H9 (cell line): ENCODE data around the gene TXNRD1. TPM values are rescaled to one million over a fixed set of nuclear protein-coding genes. Genes with fewer than 3 reads are reported as not detected.

Source experiments
- DNase-seq: peaks from one replicate; pipeline ENCODE4 v3.0.0-alpha.2; 2017
- H2AFZ ChIP-seq: one replicate; pipeline ENCODE4 v1.6.1; 2013; ENCODE audit warnings: mild to moderate bottlenecking, low read length, control low read depth, moderate library complexity
- H2AK5ac ChIP-seq: 2 replicates; pipeline ENCODE4 v1.6.1; 2013; ENCODE audit warnings: low read length, control low read depth, mixed read lengths; ENCODE audit not compliant: insufficient read length
- H2BK120ac ChIP-seq: one replicate; pipeline ENCODE4 v1.6.1; 2013; ENCODE audit warnings: low read depth, mild to moderate bottlenecking, low read length, control low read depth, inconsistent platforms; ENCODE audit not compliant: poor library complexity, severe bottlenecking
- H2BK12ac ChIP-seq: 2 replicates; pipeline ENCODE4 v1.6.1; 2013; ENCODE audit warnings: low read length, control low read depth, mixed read lengths, low read depth; ENCODE audit not compliant: insufficient read length
- H2BK15ac ChIP-seq: 2 replicates; pipeline ENCODE4 v1.6.1; 2013; ENCODE audit warnings: low read depth, low read length, control low read depth
- H2BK20ac ChIP-seq: one replicate; pipeline ENCODE4 v1.6.1; 2013; ENCODE audit warnings: low read depth, mild to moderate bottlenecking, low read length, control low read depth, inconsistent platforms; ENCODE audit not compliant: poor library complexity, severe bottlenecking
- H2BK5ac ChIP-seq: 2 replicates; pipeline ENCODE4 v1.6.1; 2013; ENCODE audit warnings: low read length, control low read depth, mixed read lengths; ENCODE audit not compliant: insufficient read length
- H3K14ac ChIP-seq: 2 replicates; pipeline ENCODE4 v1.6.1; 2013; ENCODE audit warnings: low read length, control low read depth; ENCODE audit not compliant: insufficient read depth
- H3K18ac ChIP-seq: 2 replicates; pipeline ENCODE4 v1.6.1; 2013; ENCODE audit warnings: low read depth, mild to moderate bottlenecking, mixed read lengths, low read length, control low read depth; ENCODE audit not compliant: insufficient read length
- H3K23ac ChIP-seq: 2 replicates; pipeline ENCODE4 v1.6.1; 2013; ENCODE audit warnings: low read length, control low read depth, mixed read lengths, low read depth; ENCODE audit not compliant: insufficient read length
- H3K23me2 ChIP-seq: 2 replicates; pipeline ENCODE4 v1.6.1; 2013; ENCODE audit warnings: low read depth, mild to moderate bottlenecking, mixed read lengths, low read length, control low read depth; ENCODE audit not compliant: insufficient read length, poor library complexity, severe bottlenecking
- H3K27ac ChIP-seq: 2 replicates; pipeline ENCODE4 v1.5.1; 2013; ENCODE audit warnings: low read length, control low read depth, mixed read lengths, low read depth; ENCODE audit not compliant: insufficient read length
- H3K27me3 ChIP-seq: 2 replicates; pipeline ENCODE4 v1.6.1; 2013; ENCODE audit warnings: low read length, control low read depth, inconsistent platforms; ENCODE audit not compliant: insufficient read depth
- H3K4ac ChIP-seq: 2 replicates; pipeline ENCODE4 v1.6.1; 2013; ENCODE audit warnings: low read depth, mild to moderate bottlenecking, control low read depth, inconsistent platforms, low read length, moderate library complexity
- H3K4me1 ChIP-seq: 2 replicates; pipeline ENCODE4 v1.6.1; 2013; ENCODE audit warnings: low read length, control low read depth, inconsistent platforms; ENCODE audit not compliant: insufficient read depth
- H3K4me2 ChIP-seq: 2 replicates; pipeline ENCODE4 v1.6.1; 2013; ENCODE audit warnings: low read length, control low read depth, mixed read lengths; ENCODE audit not compliant: insufficient read length, insufficient read depth
- H3K56ac ChIP-seq: 2 replicates; pipeline ENCODE4 v1.6.1; 2013; ENCODE audit warnings: low read depth, mild to moderate bottlenecking, mixed read lengths, low read length, control low read depth; ENCODE audit not compliant: insufficient read length
- H3K79me1 ChIP-seq: 2 replicates; pipeline ENCODE4 v1.6.1; 2013; ENCODE audit warnings: low read depth, mild to moderate bottlenecking, moderate library complexity, low read length, control low read depth, inconsistent platforms; ENCODE audit not compliant: insufficient read depth, poor library complexity, severe bottlenecking
- H3K79me2 ChIP-seq: 2 replicates; pipeline ENCODE4 v1.6.1; 2013; ENCODE audit warnings: low read length, control low read depth, inconsistent platforms; ENCODE audit not compliant: insufficient read depth
- H3K9ac ChIP-seq: 2 replicates; pipeline ENCODE4 v1.6.1; 2013; ENCODE audit warnings: low read length, control low read depth, mixed read lengths; ENCODE audit not compliant: insufficient read length; ENCODE audit errors: extremely low read depth
- H3K9me3 ChIP-seq: one replicate; pipeline ENCODE4 v1.6.1; 2013; ENCODE audit warnings: low read depth, low read length, inconsistent platforms; ENCODE audit not compliant: control insufficient read depth
- H3T11ph ChIP-seq: one replicate; pipeline ENCODE4 v1.6.1; 2013; ENCODE audit warnings: mild to moderate bottlenecking, low read length, control low read depth, inconsistent platforms
- H4K20me1 ChIP-seq: one replicate; pipeline ENCODE4 v1.6.1; 2013; ENCODE audit not compliant: control insufficient read depth, insufficient read length, insufficient read depth
- H4K5ac ChIP-seq: 2 replicates; pipeline ENCODE4 v1.6.1; 2013; ENCODE audit warnings: low read depth, mild to moderate bottlenecking, mixed read lengths, low read length, control low read depth; ENCODE audit not compliant: insufficient read length
- H4K8ac ChIP-seq: replicated peaks from 2 replicates; pipeline ENCODE4 v1.6.1; 2013; ENCODE audit warnings: low read length, control low read depth, mixed read lengths, low read depth; ENCODE audit not compliant: insufficient read length
- H4K91ac ChIP-seq: 2 replicates; pipeline ENCODE4 v1.6.1; 2013; ENCODE audit warnings: low read depth, mild to moderate bottlenecking, moderate library complexity, mixed read lengths, low read length, control low read depth; ENCODE audit not compliant: insufficient read length
- H3K27ac Mint-ChIP-seq, 3 experiments: 2 replicates in 2 of 3; 3 replicates in 1 of 3; pipeline ENCODE4 v1.8.0; 2020 to 2021; ENCODE audit warnings: mixed read lengths in 3 of 3, mild to moderate bottlenecking in 1 of 3, moderate library complexity in 1 of 3
- H3K27me3 Mint-ChIP-seq: 2 replicates; pipeline ENCODE4 v1.8.0; 2021; ENCODE audit warnings: low read depth, mild to moderate bottlenecking, moderate library complexity, mixed read lengths
- H3K36me3 Mint-ChIP-seq, 3 experiments: 2 replicates in 2 of 3; 3 replicates in 1 of 3; pipeline ENCODE4 v1.8.0; 2020 to 2021; ENCODE audit warnings: low read depth in 3 of 3, mixed read lengths in 3 of 3; ENCODE audit not compliant: insufficient read depth in 1 of 3
- H3K4me1 Mint-ChIP-seq, 2 experiments: 2 replicates each; pipeline ENCODE4 v1.8.0; 2020; ENCODE audit warnings: mixed read lengths in 2 of 2
- H3K4me3 Mint-ChIP-seq, 2 experiments: 2 replicates in 1 of 2; 3 replicates in 1 of 2; pipeline ENCODE4 v1.8.0; 2020 to 2021; ENCODE audit warnings: mild to moderate bottlenecking in 2 of 2, mixed read lengths in 2 of 2, moderate library complexity in 1 of 2
- H3K9me3 Mint-ChIP-seq, 2 experiments: 2 replicates in 1 of 2; 3 replicates in 1 of 2; pipeline ENCODE4 v1.8.0; 2020; ENCODE audit warnings: mild to moderate bottlenecking in 2 of 2, mixed read lengths in 2 of 2, moderate library complexity in 1 of 2
- WGBS: extraction: QIAGEN DNeasy Blood & Tissue Kit; methylation state at CpG from one replicate; pipeline ENCODE4 v1.1.7; 2013; ENCODE audit warnings: missing lambda C conversion rate, low lambda C conversion rate, mixed read lengths; ENCODE audit not compliant: insufficient read length; ENCODE audit errors: extremely low coverage; 5-methylcytosine and 5-hydroxymethylcytosine counted together
- total RNA-seq: library from RNA; stranded (reverse); gene quantifications from 2 replicates; pipeline ENCODE4 v1.2.1, GENCODE V29; 2021
- TF ChIP-seq, protein P1 (sequence below): fragments of 200-600 bp; sonication (generic); conservative IDR thresholded peaks from 3 replicates; pipeline ENCODE4 v1.8.0; 2021; ENCODE audit warnings: antibody characterized with exemption, mild to moderate bottlenecking

TXNRD1 gene
- total RNA-seq, 1 experiment from 2014 or later: 100 TPM

DNA sequence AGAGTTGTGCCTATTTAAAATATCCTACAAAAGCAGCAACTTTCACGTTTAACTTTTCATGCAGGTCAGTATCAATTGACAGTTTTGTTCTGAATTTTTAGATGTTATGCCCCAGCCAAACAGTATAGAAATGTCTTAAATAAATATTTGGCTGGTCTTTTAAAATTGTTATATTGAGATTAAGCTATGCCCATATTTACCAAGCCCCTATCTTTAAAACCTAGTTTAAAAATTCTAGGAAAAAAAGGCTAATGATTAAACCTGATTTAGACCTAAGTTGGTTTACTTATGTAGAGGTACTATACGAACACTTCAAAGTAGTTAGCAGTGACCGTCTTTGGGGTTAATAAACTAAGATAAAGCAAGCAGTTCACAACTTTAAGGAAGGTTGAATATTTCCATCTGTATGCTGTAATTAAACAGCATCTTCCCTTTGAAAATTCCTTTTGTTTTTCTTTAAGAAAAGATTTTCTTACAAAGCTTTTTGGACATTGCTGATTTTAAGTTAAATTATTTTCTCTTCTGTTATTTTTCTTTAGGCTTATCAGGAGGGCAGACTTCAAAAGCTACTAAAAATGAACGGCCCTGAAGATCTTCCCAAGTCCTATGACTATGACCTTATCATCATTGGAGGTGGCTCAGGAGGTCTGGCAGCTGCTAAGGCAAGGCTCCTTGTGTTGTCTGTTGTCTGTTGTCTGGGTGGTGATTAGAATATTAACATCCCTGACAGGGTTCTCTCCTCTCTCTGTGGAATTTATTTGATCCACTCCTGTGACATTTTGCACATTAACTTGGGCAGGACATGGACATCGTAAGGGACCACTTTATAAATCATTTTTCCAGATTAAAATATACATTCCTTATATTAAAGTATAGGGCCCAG is 95.4 kb downstream of the TXNRD1 start:
- no peak overlapping the region for H3K18ac ChIP-seq
- peaks cover 28 to 52% (median 50%) of the 10 kb centered on the region in 3 experiments for H3K36me3 Mint-ChIP-seq
- no peaks in the 10 kb centered on the region for H3K27me3 ChIP-seq
- 0 out of 7 replicates have a peak overlapping the region, but pooled peaks of 1 of the 3 experiments have one; percentile 43 for H3K27ac Mint-ChIP-seq
- H4K5ac ChIP-seq: no peak overlapping the region
- no peak overlapping the region for H2BK5ac ChIP-seq
- no peak overlapping the region for H4K91ac ChIP-seq
- H3K79me1 ChIP-seq: peaks cover 5% of the 10 kb centered on the region
- H3K9ac ChIP-seq: no peak overlapping the region
- H2AK5ac ChIP-seq: no peak overlapping the region
- peaks cover 15 to 16% of the 10 kb centered on the region in 2 experiments for H3K4me1 Mint-ChIP-seq
- H2BK12ac ChIP-seq: no peak overlapping the region
- no peak overlapping the region for H3K56ac ChIP-seq
- no peaks in the 10 kb centered on the region for H3K9me3 ChIP-seq
- no peak overlapping the region for H2BK15ac ChIP-seq
- no peak overlapping the region for H2BK120ac ChIP-seq
- H4K20me1 ChIP-seq: no peaks in the 10 kb centered on the region
- no peak overlapping the region for H2AFZ ChIP-seq
- no peak overlapping the region for H3T11ph ChIP-seq
- no peak overlapping the region for H2BK20ac ChIP-seq
- no peak overlapping the region for H4K8ac ChIP-seq
- H3K4me1 ChIP-seq: no peaks in the 10 kb centered on the region
- H3K4me2 ChIP-seq: no peak overlapping the region
- no peak overlapping the region for H3K27ac ChIP-seq
- H3K14ac ChIP-seq: no peak overlapping the region
- H3K4me3 Mint-ChIP-seq: no peak overlapping the region
- DNase-seq: no peak
- H3K27me3 Mint-ChIP-seq: no peaks in the 10 kb centered on the region
- WGBS: no CpG with 5 or more reads among the region's 5 CpGs
- H3K9me3 Mint-ChIP-seq: no peaks in the 10 kb centered on the region
- H3K23me2 ChIP-seq: no peaks in the 10 kb centered on the region
- H3K23ac ChIP-seq: no peak overlapping the region
- no peak overlapping the region for H3K4ac ChIP-seq
- peaks cover 10% of the 10 kb centered on the region; the same call in 1 of the 2 replicates for H3K79me2 ChIP-seq
- TF ChIP-seq, protein P1, sequence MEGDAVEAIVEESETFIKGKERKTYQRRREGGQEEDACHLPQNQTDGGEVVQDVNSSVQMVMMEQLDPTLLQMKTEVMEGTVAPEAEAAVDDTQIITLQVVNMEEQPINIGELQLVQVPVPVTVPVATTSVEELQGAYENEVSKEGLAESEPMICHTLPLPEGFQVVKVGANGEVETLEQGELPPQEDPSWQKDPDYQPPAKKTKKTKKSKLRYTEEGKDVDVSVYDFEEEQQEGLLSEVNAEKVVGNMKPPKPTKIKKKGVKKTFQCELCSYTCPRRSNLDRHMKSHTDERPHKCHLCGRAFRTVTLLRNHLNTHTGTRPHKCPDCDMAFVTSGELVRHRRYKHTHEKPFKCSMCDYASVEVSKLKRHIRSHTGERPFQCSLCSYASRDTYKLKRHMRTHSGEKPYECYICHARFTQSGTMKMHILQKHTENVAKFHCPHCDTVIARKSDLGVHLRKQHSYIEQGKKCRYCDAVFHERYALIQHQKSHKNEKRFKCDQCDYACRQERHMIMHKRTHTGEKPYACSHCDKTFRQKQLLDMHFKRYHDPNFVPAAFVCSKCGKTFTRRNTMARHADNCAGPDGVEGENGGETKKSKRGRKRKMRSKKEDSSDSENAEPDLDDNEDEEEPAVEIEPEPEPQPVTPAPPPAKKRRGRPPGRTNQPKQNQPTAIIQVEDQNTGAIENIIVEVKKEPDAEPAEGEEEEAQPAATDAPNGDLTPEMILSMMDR: no peak
